ENCODE results near the gene PTPRM. TPM values are rescaled to one million over a fixed set of nuclear protein-coding genes. Genes with fewer than 3 reads are reported as not detected.
A peak's percentile ranks its signal among the peaks of the same experiment; 100 is the strongest.

PTPRM gene
- total and polyA plus RNA-seq, 2 donors (not counting 3 experiments of a cell fraction or from before 2014, with no cell fraction given): 37.4 to 43.7 TPM

GRCh38 chr18:7572822-7573221 is 5.7 kb downstream of the PTPRM start:
- no peaks in the 10 kb centered on the region for H4K20me1 ChIP-seq (replicated peaks; ENCODE audit: control insufficient read depth, extremely low read depth, insufficient read depth, low read length)
- no peaks in the 10 kb centered on the region for H3K9me1 ChIP-seq (replicated peaks; ENCODE audit: control insufficient read depth, extremely low read depth, insufficient read depth, low read length)
- no peaks in the 10 kb centered on the region for H3K27me3 ChIP-seq (ENCODE audit: control insufficient read depth in 2 of 2, insufficient read depth in 2 of 2, low read length in 2 of 2)
- peak; percentile 42 for DNase-seq (ENCODE audit: low read depth, low spot score)
- no TSS peak for BruUV-seq (replicated peaks)
- TF ChIP-seq POLR2AphosphoS5 (IDR thresholded peaks at IDR 0.05; ENCODE audit: insufficient read depth, low read depth, low read length) (no peak), MYC (IDR thresholded peaks at IDR 0.05; ENCODE audit: low read depth, low read length) (no peak), MAX (IDR thresholded peaks at IDR 0.05; ENCODE audit: insufficient read depth, insufficient read length) (no peak)
- H3K9me3 ChIP-seq (replicated peaks; ENCODE audit: control insufficient read depth, insufficient read depth, low read length): no peaks in the 10 kb centered on the region
- FAIRE-seq: no peak
- no peak overlapping the region for H3K27ac ChIP-seq (ENCODE audit: insufficient read depth, low read depth, low read length)
- H2AFZ ChIP-seq (ENCODE audit: low read depth, low read length): no peak overlapping the region
- H3K4me2 ChIP-seq (ENCODE audit: insufficient read depth, low read length): peak overlapping the region; percentile 78
- no peak overlapping the region for H3K4me3 ChIP-seq (replicated peaks in 1 of 3; ENCODE audit: insufficient read depth in 1 of 3, low read depth in 1 of 3, low read length in 3 of 3)
- H3K79me2 ChIP-seq (ENCODE audit: control insufficient read depth, insufficient read depth, low read length): no peaks in the 10 kb centered on the region
- dilution Hi-C loops (cut with MboI; ENCODE audit: extremely low pct_ligation_motif_present, low sequenced_read_pairs): no loop called here
- peaks cover 10% of the 10 kb centered on the region for H3K4me1 ChIP-seq (ENCODE audit: control insufficient read depth, extremely low read depth, insufficient read depth, low read length)
- intact Hi-C loops (cut with micrococcal nuclease): no loop called here
- H3K36me3 ChIP-seq (ENCODE audit: control insufficient read depth in 2 of 2, extremely low read depth in 1 of 2, insufficient read depth in 2 of 2, low read length in 2 of 2): no peaks in the 10 kb centered on the region
- H3K9ac ChIP-seq (replicated peaks; ENCODE audit: extremely low read depth, insufficient read depth, low read length): no peak overlapping the region
- ChIA-PET POLR2A (no interaction called here), CTCF (interaction anchor here (0.7 kb wide), 1 partner anchor 300 kb away, joined by 3 read pairs; no protein-coding TSS in a partner anchor)

GRCh38 chr18:7575465-7576028 is 8.4 kb downstream of the PTPRM start:
- H3K79me2 ChIP-seq (ENCODE audit: control insufficient read depth, insufficient read depth, low read length): no peaks in the 10 kb centered on the region
- dilution Hi-C loops (cut with MboI; ENCODE audit: extremely low pct_ligation_motif_present, low sequenced_read_pairs): no loop called here
- no peak overlapping the region for H3K4me3 ChIP-seq (replicated peaks in 1 of 3; ENCODE audit: insufficient read depth in 1 of 3, low read depth in 1 of 3, low read length in 3 of 3)
- peak; percentile 34 for DNase-seq (ENCODE audit: low read depth, low spot score)
- peak; percentile 9 for TF ChIP-seq JUN (IDR thresholded peaks at IDR 0.05; ENCODE audit: borderline replicate concordance, insufficient read depth, insufficient read length, low read depth)
- TF ChIP-seq FOS (IDR thresholded peaks at IDR 0.05; ENCODE audit: borderline replicate concordance, insufficient read depth, low read length): peak; percentile 68
- TF ChIP-seq POLR2A (IDR thresholded peaks at IDR 0.05; ENCODE audit: low read depth, low read length): no peak
- no peak for TF ChIP-seq POLR2AphosphoS5 (IDR thresholded peaks at IDR 0.05; ENCODE audit: insufficient read depth, low read depth, low read length)
- no peak for TF ChIP-seq CTCF (IDR thresholded peaks at IDR 0.05; ENCODE audit: extremely low read depth in 1 of 2, insufficient read depth in 1 of 2, low read depth in 1 of 2, low read length in 2 of 2)
- TF ChIP-seq GATA2 (IDR thresholded peaks at IDR 0.05; ENCODE audit: insufficient read depth, insufficient read length, low read depth, low read length): no peak
- H3K27ac ChIP-seq (ENCODE audit: insufficient read depth, low read depth, low read length): no peak overlapping the region
- no peak overlapping the region for H3K4me2 ChIP-seq (ENCODE audit: insufficient read depth, low read length)
- no peaks in the 10 kb centered on the region for H3K27me3 ChIP-seq (ENCODE audit: control insufficient read depth in 2 of 2, insufficient read depth in 2 of 2, low read length in 2 of 2)
- intact Hi-C loops (cut with micrococcal nuclease): no loop called here
- peaks cover 3% of the 10 kb centered on the region for H3K4me1 ChIP-seq (ENCODE audit: control insufficient read depth, extremely low read depth, insufficient read depth, low read length)
- peak overlapping the region; percentile 28 for H2AFZ ChIP-seq (ENCODE audit: low read depth, low read length)
- BruUV-seq (replicated peaks): no TSS peak
- peak; percentile 81 for FAIRE-seq
- H3K9me3 ChIP-seq (replicated peaks; ENCODE audit: control insufficient read depth, insufficient read depth, low read length): no peaks in the 10 kb centered on the region
- POLR2A ChIA-PET: no interaction called here
- CTCF ChIA-PET: interaction anchor here (0.9 kb wide), 1 partner anchor 303 kb away, joined by 3 read pairs; no protein-coding TSS in a partner anchor
- no peaks in the 10 kb centered on the region for H3K36me3 ChIP-seq (ENCODE audit: control insufficient read depth in 2 of 2, extremely low read depth in 1 of 2, insufficient read depth in 2 of 2, low read length in 2 of 2)
- H4K20me1 ChIP-seq (replicated peaks; ENCODE audit: control insufficient read depth, extremely low read depth, insufficient read depth, low read length): no peaks in the 10 kb centered on the region
- no peak overlapping the region for H3K9ac ChIP-seq (replicated peaks; ENCODE audit: extremely low read depth, insufficient read depth, low read length)
- H3K9me1 ChIP-seq (replicated peaks; ENCODE audit: control insufficient read depth, extremely low read depth, insufficient read depth, low read length): no peaks in the 10 kb centered on the region

All from endothelial cell of umbilical vein (primary cell).